GM12892 (cell line): ENCODE results near the gene TXNL4B.

Source experiments
- POLR2A ChIP-seq: IDR thresholded peaks from 2 replicates; pipeline ENCODE4 v1.6.1; 2011; ENCODE audit warnings: low read depth, low read length, control low read depth
- POLR2AphosphoS5 ChIP-seq: IDR thresholded peaks from 2 replicates; pipeline ENCODE4 v1.6.1; 2011; ENCODE audit warnings: low read depth, low read length, control low read depth

DNA sequence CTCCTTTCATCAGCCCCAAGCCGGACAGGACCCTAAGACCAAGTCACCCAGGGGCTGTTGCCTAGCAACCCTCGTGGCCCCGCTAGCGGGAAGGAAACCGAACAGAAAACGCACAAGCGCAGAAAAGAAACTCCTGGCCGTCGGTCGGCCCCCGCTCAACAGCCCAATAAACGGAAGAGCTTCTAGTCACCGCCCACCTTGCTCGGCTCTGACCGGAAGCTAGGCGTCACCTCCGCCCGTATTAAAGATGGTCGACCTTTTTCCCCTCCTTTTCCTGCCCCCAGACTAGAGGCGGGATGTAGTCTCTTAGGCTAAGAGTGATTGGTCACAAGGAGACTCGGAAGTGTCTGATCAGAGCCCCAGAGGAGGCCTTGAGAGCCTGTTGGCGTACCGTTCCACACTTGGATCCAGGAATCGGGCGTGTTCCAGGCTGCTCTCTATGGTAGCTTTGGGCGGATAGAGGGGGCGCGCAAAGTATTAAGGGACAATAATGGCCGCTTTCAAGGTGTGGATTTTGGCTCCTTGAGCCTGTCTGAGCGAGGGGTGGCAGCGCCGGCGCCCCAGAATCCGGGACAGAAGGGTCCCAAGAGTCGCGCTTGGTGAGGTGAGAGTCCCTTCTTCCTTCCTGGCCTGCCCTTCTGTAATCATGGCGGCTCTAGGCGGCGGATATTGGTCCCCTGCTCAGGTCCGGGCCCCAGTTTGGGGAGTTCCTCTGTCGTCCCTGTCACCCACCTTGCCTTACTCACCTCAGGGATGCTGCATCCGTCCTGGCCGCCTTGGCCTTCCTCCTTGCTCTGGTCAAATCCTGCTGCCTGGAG is at the start of gene TXNL4B, which contains the start of gene DHX38:
- peak; percentile 85 for TF ChIP-seq POLR2A
- peak; percentile 92 for TF ChIP-seq POLR2AphosphoS5
